Gastroesophageal sphincter (tissue), 3 donors: Measurements from ENCODE around the gene IFIT3.

Experiments used
- CTCF ChIP-seq, 4 experiments: fragments of 200-600 bp in 2 of 4; fragments of 450-650 bp in 2 of 4; sonication (generic) in 1 of 4; IDR thresholded peaks; one replicate each; pipeline ENCODE4 v1.5.1; 2017 to 2019; ENCODE audit warnings: antibody characterized with exemption in 4 of 4, mild to moderate bottlenecking in 2 of 4, moderate library complexity in 2 of 4
- POLR2A ChIP-seq, 2 donors: fragments of 450-650 bp; IDR thresholded peaks; one replicate each; pipeline ENCODE4 v1.6.1; 2017; ENCODE audit warnings: antibody characterized with exemption in 2 of 2, mild to moderate bottlenecking in 2 of 2, moderate library complexity in 1 of 2
- POLR2AphosphoS5 ChIP-seq: sonication (generic); formaldehyde crosslinking; IDR thresholded peaks from one replicate; pipeline ENCODE4 v1.6.1; 2017; ENCODE audit warnings: antibody characterized with exemption

- TF ChIP-seq POLR2A (IDR thresholded peaks at IDR 0.05) (no peak), POLR2AphosphoS5 (no peak), CTCF (IDR thresholded peaks at IDR 0.05) (no peak)
These were observed 19.5 kb upstream of the IFIT3 start for GRCh38 chr10:89308266-89308665.
